Measurements from ENCODE around the gene KRT14. TPM values are rescaled to one million over a fixed set of nuclear protein-coding genes. Genes with fewer than 3 reads are reported as not detected.
A peak's percentile ranks its signal among the peaks of the same experiment; 100 is the strongest.
"Not testable (repeated sequence)": the region's sequence is repeated elsewhere in the genome, so short reads cannot be mapped to it uniquely, and the experiment has no call there.

KRT14 gene
- total RNA-seq, 2 experiments from 2014 or later, result not detected

GRCh38 chr17:41583137-41584127 is 3.3 kb downstream of the KRT14 start:
- H3K4me3 Mint-ChIP-seq, result no peak overlapping the region
- ATAC-seq (ENCODE audit: low read depth), result no peak
- H3K27me3 Mint-ChIP-seq, result peaks cover 11% of the 10 kb centered on the region
- H3K36me3 Mint-ChIP-seq, result no peaks in the 10 kb centered on the region
- no peaks in the 10 kb centered on the region for H3K9me3 Mint-ChIP-seq
- no peak overlapping the region for H3K27ac Mint-ChIP-seq
- H3K4me1 Mint-ChIP-seq, result peaks cover 3% of the 10 kb centered on the region
- DNase-seq, result no peak
- POLR2A ChIA-PET, result no interaction called here

DNA sequence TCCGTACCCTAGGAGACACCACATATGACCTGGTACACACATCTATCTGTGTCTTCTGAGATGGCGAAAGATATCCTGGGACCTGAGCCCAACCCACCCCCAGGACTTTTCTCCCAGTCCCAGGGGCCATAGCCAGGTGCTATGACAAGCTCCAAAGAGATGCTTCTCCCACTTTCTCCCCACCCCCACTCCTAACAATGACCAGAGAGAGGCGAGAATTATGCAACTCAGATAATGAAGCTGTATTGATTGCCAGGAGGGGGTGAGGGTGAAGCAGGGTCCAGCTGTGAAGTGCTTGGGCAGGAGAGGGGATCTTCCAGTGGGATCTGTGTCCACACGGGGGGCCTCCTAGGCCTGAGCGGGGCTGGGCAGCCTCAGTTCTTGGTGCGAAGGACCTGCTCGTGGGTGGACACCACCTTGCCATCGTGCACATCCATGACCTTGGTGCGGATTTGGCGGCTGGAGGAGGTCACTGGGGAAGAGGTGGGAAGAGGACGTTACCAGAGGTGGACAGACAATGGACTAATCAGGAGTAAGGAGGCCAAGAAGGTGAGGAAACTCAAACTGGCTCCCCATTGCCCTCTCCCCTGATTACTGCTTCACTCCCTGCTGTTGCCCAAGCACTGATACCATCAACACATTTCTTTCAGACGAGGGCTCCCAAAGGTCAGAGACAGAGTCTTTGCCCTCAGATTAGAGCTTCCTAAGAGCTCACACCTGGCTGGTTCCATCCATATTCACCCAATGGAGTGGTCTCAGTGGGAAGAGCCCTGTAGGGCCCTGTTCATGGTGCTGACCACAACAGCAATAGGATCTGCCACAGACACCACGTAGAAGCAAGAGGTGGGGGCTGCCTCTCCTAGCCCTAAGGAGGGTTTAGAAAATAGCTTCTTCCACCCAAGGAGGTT is 4.4 kb downstream of the KRT14 start:
- H3K9me3 Mint-ChIP-seq; DNase-seq; H3K36me3 Mint-ChIP-seq; H3K27ac Mint-ChIP-seq; POLR2A ChIA-PET; H3K4me3 Mint-ChIP-seq; ATAC-seq (ENCODE audit: low read depth); H3K4me1 Mint-ChIP-seq: not testable (repeated sequence)
- peaks cover 16% of the 10 kb centered on the region for H3K27me3 Mint-ChIP-seq

DNA sequence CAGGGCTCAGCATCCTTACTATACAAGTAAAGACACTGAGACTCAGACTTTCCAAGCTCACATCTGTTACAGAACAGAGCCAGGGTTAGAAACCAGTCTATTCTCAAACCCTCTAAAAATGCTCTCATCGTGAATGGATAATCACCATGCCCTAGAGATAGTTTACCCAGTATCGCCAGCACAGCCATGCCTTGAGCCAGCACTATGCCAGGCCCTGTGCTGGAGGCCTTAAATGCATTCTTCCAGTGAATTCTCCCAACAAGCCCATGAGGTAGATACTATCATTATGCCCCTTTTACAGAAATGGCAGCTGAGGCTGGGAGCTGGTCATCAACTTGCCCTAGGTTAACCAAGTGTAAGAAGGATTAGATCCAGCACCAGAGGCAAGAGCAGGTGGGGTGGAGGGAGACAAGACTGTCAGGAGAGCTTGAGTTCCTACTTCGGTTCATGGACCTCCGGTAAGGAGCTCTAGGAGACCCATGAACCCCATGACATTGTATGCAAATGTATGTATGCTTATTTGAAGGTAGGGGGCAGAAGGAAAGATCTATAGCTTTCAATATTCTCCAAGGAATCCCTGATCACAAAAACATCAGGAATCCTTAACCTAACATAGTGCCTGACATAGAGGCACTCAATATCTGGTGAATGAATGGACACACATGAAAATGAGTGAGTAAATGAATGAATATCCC is 5.2 kb downstream of the KRT14 start:
- no peak overlapping the region for H3K4me3 Mint-ChIP-seq
- no peak overlapping the region for H3K27ac Mint-ChIP-seq
- H3K4me1 Mint-ChIP-seq, result peaks cover 3% of the 10 kb centered on the region
- no peaks in the 10 kb centered on the region for H3K9me3 Mint-ChIP-seq
- ATAC-seq (ENCODE audit: low read depth), result no peak
- DNase-seq, result no peak
- H3K36me3 Mint-ChIP-seq, result no peaks in the 10 kb centered on the region
- H3K27me3 Mint-ChIP-seq, result peaks cover 16% of the 10 kb centered on the region
- POLR2A ChIA-PET, result no interaction called here

DNA sequence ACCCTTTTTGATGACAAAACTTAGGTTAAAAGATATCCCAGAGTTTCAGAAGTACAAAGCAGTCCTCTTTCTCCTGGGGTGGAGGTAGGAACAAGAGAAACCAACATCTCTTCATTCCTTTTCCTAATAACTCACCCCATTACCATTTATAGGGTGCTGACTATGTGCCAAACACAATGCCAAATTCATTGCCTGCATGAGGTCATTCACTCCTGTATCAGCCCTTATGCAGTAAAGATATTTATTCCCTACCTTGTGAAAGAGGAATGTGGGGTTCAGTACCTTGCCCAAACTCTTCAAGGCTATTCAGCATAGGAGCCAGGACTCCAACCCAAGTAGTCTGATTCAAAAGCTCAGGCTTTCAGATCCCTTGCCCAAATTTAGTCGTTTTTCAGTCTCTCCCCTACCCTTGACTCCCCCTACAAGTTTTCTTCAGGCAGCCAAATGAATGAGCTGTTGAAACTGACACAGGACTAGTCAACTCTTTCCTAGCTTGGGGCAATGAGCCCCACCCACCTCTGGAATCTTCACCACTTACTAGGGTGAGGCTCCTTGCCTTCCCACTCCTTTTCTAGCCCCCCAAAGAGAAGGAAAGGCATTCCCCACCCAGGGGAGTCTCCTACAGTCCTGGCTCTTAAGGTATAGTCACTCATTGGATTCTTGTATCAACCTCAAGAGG is 5.9 kb downstream of the KRT14 start:
- no peak overlapping the region for H3K27ac Mint-ChIP-seq
- POLR2A ChIA-PET, result no interaction called here
- no peak for ATAC-seq (ENCODE audit: low read depth)
- H3K27me3 Mint-ChIP-seq, result peaks cover 16% of the 10 kb centered on the region
- no peaks in the 10 kb centered on the region for H3K36me3 Mint-ChIP-seq
- no peaks in the 10 kb centered on the region for H3K9me3 Mint-ChIP-seq
- peaks cover 3% of the 10 kb centered on the region for H3K4me1 Mint-ChIP-seq
- no peak overlapping the region for H3K4me3 Mint-ChIP-seq
- no peak for DNase-seq

- Mint-ChIP-seq H3K9me3 (no peaks in the 10 kb centered on the region), H3K4me1 (peaks cover 3% of the 10 kb centered on the region), H3K27me3 (peaks cover 16% of the 10 kb centered on the region), H3K4me3 (no peak overlapping the region), H3K36me3 (no peaks in the 10 kb centered on the region), H3K27ac (no peak overlapping the region)
- POLR2A ChIA-PET, result no interaction called here
- DNase-seq, result no peak
- ATAC-seq (ENCODE audit: low read depth), result no peak
Measured at GRCh38 chr17:41580244-41580575, 6.5 kb downstream of the KRT14 start.

- POLR2A ChIA-PET, result no interaction called here
- ATAC-seq (ENCODE audit: low read depth) (peak; percentile 83), DNase-seq (peak; percentile 73)
- Mint-ChIP-seq H3K36me3 (no peaks in the 10 kb centered on the region), H3K4me3 (no peak overlapping the region), H3K27me3 (peaks cover 16% of the 10 kb centered on the region), H3K9me3 (no peaks in the 10 kb centered on the region), H3K4me1 (peaks cover 3% of the 10 kb centered on the region), H3K27ac (no peak overlapping the region)
Measured at GRCh38 chr17:41579484-41580243, 7.0 kb downstream of the KRT14 start.

- no peak for DNase-seq
- Mint-ChIP-seq H3K27me3 (peaks cover 16% of the 10 kb centered on the region), H3K4me1 (peaks cover 3% of the 10 kb centered on the region), H3K9me3 (no peaks in the 10 kb centered on the region), H3K4me3 (no peak overlapping the region), H3K36me3 (no peaks in the 10 kb centered on the region), H3K27ac (no peak overlapping the region)
- ATAC-seq (ENCODE audit: low read depth), result no peak
- POLR2A ChIA-PET, result no interaction called here
Measured at GRCh38 chr17:41578971-41579370, 7.7 kb downstream of the KRT14 start.

GRCh38 chr17:41578538-41578937 is 8.2 kb downstream of the KRT14 start:
- Mint-ChIP-seq H3K27ac (no peak overlapping the region), H3K27me3 (peaks cover 16% of the 10 kb centered on the region)

DNA sequence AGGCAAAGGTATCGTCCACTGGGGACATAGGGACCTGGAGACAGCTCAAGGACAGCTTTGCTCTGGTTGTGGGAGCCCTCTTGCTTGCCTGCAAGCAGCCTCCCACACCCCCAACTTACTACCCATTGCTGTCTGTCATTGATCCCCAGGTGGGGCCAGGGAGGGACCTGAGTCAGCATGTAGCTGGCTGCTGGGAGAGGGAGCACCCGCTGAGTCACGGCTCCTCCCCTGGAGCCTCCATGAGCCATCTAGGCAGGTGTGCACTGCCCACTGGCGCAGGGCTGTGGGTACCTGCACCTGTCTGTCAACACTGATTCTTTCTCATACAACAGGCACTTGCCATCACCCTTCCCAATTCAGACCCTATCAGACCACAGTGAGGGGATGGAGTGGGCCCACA is 10.0 kb downstream of the KRT14 start:
- DNase-seq; H3K4me1 Mint-ChIP-seq; H3K4me3 Mint-ChIP-seq; H3K9me3 Mint-ChIP-seq; H3K36me3 Mint-ChIP-seq; ATAC-seq (ENCODE audit: low read depth); H3K27ac Mint-ChIP-seq: not testable (repeated sequence)
- POLR2A ChIA-PET, result interaction anchor here (0.8 kb wide), 1 partner anchor 113 kb away, joined by 3 read pairs; no protein-coding TSS in a partner anchor
- peaks cover 19% of the 10 kb centered on the region for H3K27me3 Mint-ChIP-seq

More at GRCh38 chr17:41578538-41578937, 8.2 kb downstream of the KRT14 start:
- no peaks in the 10 kb centered on the region for H3K36me3 Mint-ChIP-seq
- POLR2A ChIA-PET, result interaction anchor here (0.5 kb wide), 1 partner anchor 71 kb away, joined by 4 read pairs; no protein-coding TSS in a partner anchor
- ATAC-seq (ENCODE audit: low read depth) (no peak), DNase-seq (no peak)
- peaks cover 3% of the 10 kb centered on the region for H3K4me1 Mint-ChIP-seq
- H3K4me3 Mint-ChIP-seq, result no peak overlapping the region
- no peaks in the 10 kb centered on the region for H3K9me3 Mint-ChIP-seq

- Mint-ChIP-seq H3K36me3 (no peaks in the 10 kb centered on the region), H3K27ac (no peak overlapping the region), H3K27me3 (peaks cover 18% of the 10 kb centered on the region), H3K9me3 (no peaks in the 10 kb centered on the region), H3K4me1 (peaks cover 3% of the 10 kb centered on the region), H3K4me3 (no peak overlapping the region)
- DNase-seq, result no peak
- ATAC-seq (ENCODE audit: low read depth), result no peak
- POLR2A ChIA-PET, result no interaction called here
Measured at GRCh38 chr17:41575336-41575735, 11.4 kb downstream of the KRT14 start.

GRCh38 chr17:41571561-41572434 is 14.9 kb downstream of the KRT14 start, which contains the start of gene KRT9:
Gene KRT9, minus strand, starts transcription at chr17:41572059. Its CDS starts 67 bp downstream, at chr17:41571992.
- Mint-ChIP-seq H3K4me1 (peaks cover 4% of the 10 kb centered on the region), H3K27ac (no peak within 1 kb of the TSS), H3K4me3 (no peak within 1 kb of the TSS), H3K9me3 (peaks cover 13% of the 10 kb centered on the region), H3K27me3 (peaks cover 13% of the 10 kb centered on the region), H3K36me3 (peaks cover 4% of the 10 kb centered on the region)
- DNase-seq, result no peak
- no peak for ATAC-seq (ENCODE audit: low read depth)
- POLR2A ChIA-PET, result no interaction called here
